Naive thymus-derived CD8-positive, alpha-beta T cell (primary cell): ENCODE data around the gene ARL8A. TPM values are rescaled to one million over a fixed set of nuclear protein-coding genes. Genes with fewer than 3 reads are reported as not detected.
"Not testable (repeated sequence)": the region's sequence is repeated elsewhere in the genome, so short reads cannot be mapped to it uniquely, and the experiment has no call there.

ENCODE experiments used
- ATAC-seq, 2 donors: fragments of 150-1000 bp; cut with Tn5 transposase in 1 of 2; sonication (Bioruptor Pico), chemical (Tn5 transposase) in 1 of 2; 1 replicate in 1 of 2; 2 replicates in 1 of 2; pipeline ENCODE4 v1.10.0; 2021; ENCODE audit warnings: mild to moderate bottlenecking in 2 of 2, moderate library complexity in 2 of 2
- POLR2A ChIA-PET: fragments of 350-600 bp; sonication (Branson Sonifier 250); formaldehyde crosslinking; loops from one replicate; lab custom pipeline; 2021; ENCODE audit warnings: antibody characterized with exemption; lab: Charles Lee
- DNase-seq, 10 donors: peaks; one replicate each; pipeline versions ENCODE4 v3.0.0 to v3.0.0-alpha.2; 2020 to 2022
- H3K27ac Mint-ChIP-seq, 10 donors: one replicate each; pipeline ENCODE4 v1.8.0; 2020 to 2022; ENCODE audit warnings: mild to moderate bottlenecking in 10 of 10, mixed read lengths in 10 of 10, moderate library complexity in 4 of 10, inconsistent platforms in 1 of 10
- H3K27me3 Mint-ChIP-seq, 5 donors: one replicate each; pipeline ENCODE4 v1.8.0; 2021 to 2022; ENCODE audit warnings: mixed read lengths in 5 of 5
- H3K36me3 Mint-ChIP-seq, 3 donors: one replicate each; pipeline ENCODE4 v1.8.0; 2020 to 2022; ENCODE audit warnings: mixed read lengths in 3 of 3, mild to moderate bottlenecking in 2 of 3, inconsistent platforms in 1 of 3
- H3K4me1 Mint-ChIP-seq, 4 donors: one replicate each; pipeline ENCODE4 v1.8.0; 2021 to 2022; ENCODE audit warnings: mixed read lengths in 4 of 4
- H3K4me3 Mint-ChIP-seq, 10 donors: one replicate each; pipeline ENCODE4 v1.8.0; 2020 to 2022; ENCODE audit warnings: mild to moderate bottlenecking in 10 of 10, mixed read lengths in 10 of 10, moderate library complexity in 6 of 10, inconsistent platforms in 1 of 10
- H3K9me3 Mint-ChIP-seq, 9 donors: one replicate each; pipeline ENCODE4 v1.8.0; 2020 to 2022; ENCODE audit warnings: mixed read lengths in 9 of 9, mild to moderate bottlenecking in 3 of 9, inconsistent platforms in 1 of 9, moderate library complexity in 1 of 9
- polyA plus RNA-seq, 3 donors: library from polyadenylated mRNA; unstranded; fragments of 300-500 nt; fragmentation: Illumina TruSeq; gene quantifications; one replicate each; pipeline ENCODE4 v1.2.3, GENCODE V29; 2021
- total RNA-seq, 8 experiments: library from RNA in 2 of 8; stranded (reverse) in 2 of 8; gene quantifications; one replicate each; pipeline ENCODE4 v1.2.3 and lab custom pipeline; 2021 to 2026

ARL8A gene
- total and polyA plus RNA-seq, 5 experiments from 2014 or later = 4.9 to 50.0 (median 6.4) TPM

- Mint-ChIP-seq H3K27ac (peak overlapping the region in 1 of 10 donors; percentile 37), H3K4me3 (no peak overlapping the region), H3K4me1 (peaks cover 17 to 44% (median 40%) of the 10 kb centered on the region in 4 donors), H3K27me3 (no peaks in the 10 kb centered on the region), H3K9me3 (no peaks in the 10 kb centered on the region), H3K36me3 (no peaks in the 10 kb centered on the region)
- no peak for DNase-seq
- no peak for ATAC-seq
- POLR2A ChIA-PET = no interaction called here
Observed at GRCh38 chr1:202167708-202168415, 23.3 kb upstream of the ARL8A start.

- H3K9me3 Mint-ChIP-seq, H3K27me3 Mint-ChIP-seq, POLR2A ChIA-PET, H3K36me3 Mint-ChIP-seq, DNase-seq, ATAC-seq: not testable (repeated sequence)
- H3K4me1 Mint-ChIP-seq = peaks cover 21 to 52% (median 48%) of the 10 kb centered on the region in 4 donors
- H3K4me3 Mint-ChIP-seq = peak overlapping the region in 1 of 10 donors; percentile 6
- H3K27ac Mint-ChIP-seq = peak overlapping the region in 2 of 10 donors; percentile 36 to 61
Observed at GRCh38 chr1:202167054-202167453, 22.5 kb upstream of the ARL8A start.

DNA sequence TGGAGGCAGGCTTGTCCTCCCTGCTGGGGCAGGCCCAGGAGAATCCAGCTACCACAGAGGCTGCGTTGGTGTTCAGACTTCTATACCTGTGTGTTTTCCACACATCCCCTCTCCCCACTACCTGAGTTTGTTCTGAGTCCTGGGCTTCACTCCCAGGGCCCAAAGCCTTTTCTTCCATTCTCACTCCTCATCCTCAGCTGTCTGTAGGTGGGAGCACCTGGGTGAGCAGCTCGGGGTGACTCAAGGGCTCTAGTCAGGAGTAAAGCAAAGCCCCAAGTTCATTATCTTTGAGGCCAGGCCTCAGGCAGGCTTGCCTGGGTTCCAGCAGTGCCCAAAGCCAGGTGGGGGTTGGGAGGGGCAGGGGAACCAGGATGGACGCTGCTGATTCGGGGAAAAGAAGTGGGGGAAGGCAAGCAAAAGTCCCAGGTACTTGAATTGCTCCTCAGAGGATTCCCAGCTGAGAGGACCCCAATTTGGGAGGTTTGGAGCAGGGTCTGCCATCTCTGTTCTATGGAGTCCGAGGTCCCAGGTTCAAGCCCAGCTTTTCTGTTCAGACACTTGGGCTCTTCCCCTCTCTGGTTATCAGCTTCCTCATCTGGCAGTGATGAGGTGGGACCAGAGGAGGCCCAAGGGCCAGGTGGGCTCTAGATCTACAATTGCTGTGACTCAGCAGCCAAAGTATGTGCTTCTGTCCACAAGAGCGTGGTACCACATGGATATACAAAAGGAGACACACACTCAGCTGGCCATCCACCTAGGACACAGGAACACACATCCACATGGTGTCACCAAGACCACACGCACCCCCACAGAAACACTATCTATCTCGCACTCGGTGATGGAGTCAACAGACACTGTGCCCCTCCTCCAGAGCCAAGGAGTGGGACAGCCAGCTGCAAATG, 21.7 kb upstream of the ARL8A start:
- POLR2A ChIA-PET = no interaction called here
- no peaks in the 10 kb centered on the region for H3K36me3 Mint-ChIP-seq
- no peaks in the 10 kb centered on the region for H3K9me3 Mint-ChIP-seq
- DNase-seq (no peak), ATAC-seq (no peak)
- H3K27ac Mint-ChIP-seq = peak overlapping the region in 3 of 10 donors; percentile 36 to 85 (median 61)
- peaks cover 24 to 60% (median 57%) of the 10 kb centered on the region in 4 donors for H3K4me1 Mint-ChIP-seq
- H3K4me3 Mint-ChIP-seq = peak overlapping the region in 4 of 10 donors; percentile 2 to 56 (median 28)
- H3K27me3 Mint-ChIP-seq = no peaks in the 10 kb centered on the region

- DNase-seq (no peak), ATAC-seq (no peak)
- peak overlapping the region in 7 of 10 donors; percentile 26 to 89 (median 72) for H3K27ac Mint-ChIP-seq
- H3K27me3 Mint-ChIP-seq = no peaks in the 10 kb centered on the region
- peak overlapping the region in 9 of 10 donors; percentile 51 to 100 (median 73) for H3K4me3 Mint-ChIP-seq
- peaks cover 30 to 62% (median 61%) of the 10 kb centered on the region in 4 donors for H3K4me1 Mint-ChIP-seq
- no peaks in the 10 kb centered on the region for H3K36me3 Mint-ChIP-seq
- POLR2A ChIA-PET = interaction anchor here (0.8 to 1.1 kb wide), 3 partner anchors 11 to 24 kb away, joined by 3 to 5 read pairs (median 3); partner anchors contain the start of gene ARL8A
- no peaks in the 10 kb centered on the region for H3K9me3 Mint-ChIP-seq
Observed at GRCh38 chr1:202165267-202165941, 20.9 kb upstream of the ARL8A start.

DNA sequence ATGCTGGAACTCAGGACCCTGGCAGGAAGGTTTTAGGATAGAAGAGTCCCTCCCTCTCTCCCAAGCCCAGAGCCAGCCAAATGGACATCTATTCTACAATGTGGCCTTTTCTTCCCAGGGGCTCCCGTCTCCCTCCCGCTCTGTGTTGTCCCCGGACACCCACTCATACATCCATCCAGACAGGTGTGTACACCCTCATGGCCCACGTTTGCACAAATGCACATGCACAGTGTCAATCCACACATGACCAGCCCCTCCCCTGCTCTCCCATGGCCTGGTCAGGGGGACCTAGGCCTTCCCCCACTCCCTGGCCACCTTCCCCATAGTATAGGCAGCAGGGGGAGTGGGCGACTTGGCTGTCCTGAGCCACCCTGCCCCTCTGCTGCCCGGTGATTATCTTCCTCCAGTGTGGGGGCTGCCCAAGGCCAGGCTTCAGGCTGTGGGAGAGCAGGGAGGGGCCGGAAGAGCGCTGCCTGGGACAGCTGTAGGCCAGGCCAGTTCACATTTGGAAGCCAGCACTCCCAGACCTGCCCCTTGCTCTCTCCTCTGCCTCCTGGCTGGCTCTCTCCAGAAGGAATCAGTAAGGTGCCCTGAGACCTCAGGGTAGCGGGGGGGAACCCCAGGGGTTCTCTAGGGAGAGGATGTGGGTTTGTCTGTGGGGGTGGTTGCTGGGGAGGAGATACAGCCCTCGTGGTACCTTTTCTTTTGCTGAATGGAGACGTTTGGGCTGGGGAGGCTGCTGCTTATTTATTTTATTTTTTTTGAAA, 19.9 kb upstream of the ARL8A start:
- peak overlapping the region; percentile 51 to 100 (median 76) for H3K4me3 Mint-ChIP-seq
- H3K36me3 Mint-ChIP-seq = peaks cover 0 to 1% (median 0%) of the 10 kb centered on the region in 3 donors
- ATAC-seq (peak; percentile 79 to 86), DNase-seq (peak; percentile 50 to 90 (median 80))
- POLR2A ChIA-PET = interaction anchor here (0.9 to 1.1 kb wide), 2 partner anchors 10 to 25 kb away, joined by 3 to 5 read pairs; no protein-coding TSS in a partner anchor
- peaks cover 36 to 71% (median 67%) of the 10 kb centered on the region in 4 donors for H3K4me1 Mint-ChIP-seq
- H3K27ac Mint-ChIP-seq = peak overlapping the region; percentile 26 to 91 (median 78)
- peaks cover 0 to 1% (median 0%) of the 10 kb centered on the region in 9 donors for H3K9me3 Mint-ChIP-seq
- H3K27me3 Mint-ChIP-seq = no peaks in the 10 kb centered on the region

- H3K36me3 Mint-ChIP-seq = peaks cover 0 to 2% (median 0%) of the 10 kb centered on the region in 3 donors
- DNase-seq (peak in 1 of 10 donors; percentile 56), ATAC-seq (no peak)
Observed at GRCh38 chr1:202163281-202164270, 19.0 kb upstream of the ARL8A start.

GRCh38 chr1:202162418-202163280, 18.1 kb upstream of the ARL8A start:
- DNase-seq (peak in 1 of 10 donors; percentile 59), ATAC-seq (no peak)
- H3K4me3 Mint-ChIP-seq = peak overlapping the region; percentile 40 to 100 (median 96)
- peak overlapping the region; percentile 33 to 99 (median 76) for H3K27ac Mint-ChIP-seq
- no peaks in the 10 kb centered on the region for H3K27me3 Mint-ChIP-seq
- peaks cover 43 to 89% (median 85%) of the 10 kb centered on the region in 4 donors for H3K4me1 Mint-ChIP-seq
- H3K9me3 Mint-ChIP-seq = peaks cover 0 to 1% (median 0%) of the 10 kb centered on the region in 9 donors
- POLR2A ChIA-PET = interaction anchor here (0.6 to 4.7 kb wide), 4 partner anchors 9 to 17 kb away, joined by 3 to 55 read pairs (median 5); partner anchors contain the start of gene ARL8A
- peaks cover 0 to 6% (median 2%) of the 10 kb centered on the region in 3 donors for H3K36me3 Mint-ChIP-seq

More at GRCh38 chr1:202163281-202164270, 19.0 kb upstream of the ARL8A start:
- peaks cover 43 to 80% (median 76%) of the 10 kb centered on the region in 4 donors for H3K4me1 Mint-ChIP-seq
- H3K4me3 Mint-ChIP-seq = peak overlapping the region; percentile 3 to 100 (median 79)
- H3K27me3 Mint-ChIP-seq = no peaks in the 10 kb centered on the region
- POLR2A ChIA-PET = interaction anchor here (0.9 to 1.2 kb wide), 2 partner anchors 9 to 20 kb away, joined by 3 read pairs; no protein-coding TSS in a partner anchor
- peaks cover 0 to 1% (median 0%) of the 10 kb centered on the region in 9 donors for H3K9me3 Mint-ChIP-seq
- H3K27ac Mint-ChIP-seq = peak overlapping the region in 7 of 10 donors; percentile 73 to 97 (median 79)

GRCh38 chr1:202162047-202162417, 17.5 kb upstream of the ARL8A start:
- Mint-ChIP-seq H3K36me3 (peaks cover 0 to 12% (median 2%) of the 10 kb centered on the region in 3 donors), H3K4me1 (peaks cover 44 to 93% (median 89%) of the 10 kb centered on the region in 4 donors), H3K27me3 (no peaks in the 10 kb centered on the region), H3K27ac (peak overlapping the region in 8 of 10 donors; percentile 20 to 99 (median 76)), H3K4me3 (peak overlapping the region; percentile 25 to 100 (median 98)), H3K9me3 (peaks cover 0 to 1% (median 0%) of the 10 kb centered on the region in 9 donors)
- peak in 1 of 2 donors; percentile 8 for ATAC-seq
- POLR2A ChIA-PET = interaction anchor here (0.6 to 4.7 kb wide), 3 partner anchors 10 to 17 kb away, joined by 5 to 55 read pairs (median 5); partner anchors contain the start of gene ARL8A
- peak in 4 of 10 donors; percentile 22 to 69 (median 40) for DNase-seq
